C4-2B (cell line): Measurements from ENCODE around the gene RBM38.

Source experiments
- H3K27ac ChIP-seq: fragments of 450-650 bp; 2 replicates; pipeline ENCODE4 v1.5.1; 2017
- CTCF ChIP-seq: fragments of 450-650 bp; conservative IDR thresholded peaks from 2 replicates; pipeline ENCODE4 v1.5.1; 2017; ENCODE audit warnings: mild to moderate bottlenecking
- ZFX ChIP-seq: fragments of 450-650 bp; IDR thresholded peaks from 2 replicates; pipeline ENCODE4 v1.6.1; 2017

The RBM38 gene

DNA sequence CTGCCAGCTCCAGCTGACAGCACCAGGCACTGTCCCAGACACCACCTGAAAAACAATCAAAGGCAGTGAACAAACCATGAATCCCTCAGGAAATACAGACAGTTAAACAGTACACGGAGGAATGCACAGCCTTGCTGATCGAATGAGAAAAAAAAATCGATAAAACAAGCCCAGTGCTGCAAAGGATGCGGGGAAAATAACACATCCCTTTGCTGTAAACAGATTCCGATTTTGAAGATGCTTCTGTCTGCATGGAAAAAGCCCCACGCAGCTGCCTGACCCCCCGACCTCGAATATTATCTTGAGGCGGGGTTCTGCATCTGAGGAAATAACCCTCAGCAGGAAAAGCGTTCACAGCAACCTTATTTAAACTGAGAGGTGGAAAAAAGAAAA is 43.9 kb downstream of the RBM38 start:
- TF ChIP-seq CTCF = no peak
- TF ChIP-seq ZFX = no peak
- no peak overlapping the region for H3K27ac ChIP-seq

DNA sequence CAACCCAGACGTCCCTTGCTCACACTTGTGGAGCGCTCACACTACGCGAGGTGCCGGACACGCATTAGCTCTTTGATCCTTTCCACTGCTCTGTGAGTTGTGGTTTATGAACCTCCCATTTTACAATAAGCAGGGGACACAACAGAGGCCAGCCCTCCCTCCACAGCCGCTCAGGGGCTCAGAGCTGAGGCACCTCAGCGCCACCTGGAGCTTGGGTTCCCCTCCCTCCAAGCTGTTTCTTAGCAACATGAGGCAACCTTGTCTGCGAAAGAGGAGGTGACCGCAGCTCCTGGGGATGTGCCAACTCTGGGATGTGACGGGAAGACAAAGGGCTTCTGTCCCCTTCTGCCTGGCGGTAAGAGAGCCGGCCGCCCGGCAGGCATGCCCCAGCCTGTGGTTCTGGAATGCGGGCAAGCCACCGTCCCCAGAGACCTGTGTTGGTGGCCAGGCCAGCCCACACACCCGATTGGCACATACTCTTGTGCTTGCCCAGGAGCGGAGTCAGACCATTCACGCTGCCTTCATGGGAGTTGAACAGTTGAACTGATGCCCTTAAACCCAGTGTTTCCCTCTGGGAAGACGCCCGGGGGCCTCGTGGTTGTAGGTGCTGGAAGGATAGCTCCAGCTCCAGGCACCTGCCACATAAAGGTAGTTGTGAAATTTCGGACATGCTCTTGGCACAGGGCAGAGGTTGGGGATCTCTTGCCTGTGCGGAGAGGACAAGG is 44.5 kb downstream of the RBM38 start:
- no peak for TF ChIP-seq CTCF
- no peak for TF ChIP-seq ZFX
- H3K27ac ChIP-seq = no peak overlapping the region

DNA sequence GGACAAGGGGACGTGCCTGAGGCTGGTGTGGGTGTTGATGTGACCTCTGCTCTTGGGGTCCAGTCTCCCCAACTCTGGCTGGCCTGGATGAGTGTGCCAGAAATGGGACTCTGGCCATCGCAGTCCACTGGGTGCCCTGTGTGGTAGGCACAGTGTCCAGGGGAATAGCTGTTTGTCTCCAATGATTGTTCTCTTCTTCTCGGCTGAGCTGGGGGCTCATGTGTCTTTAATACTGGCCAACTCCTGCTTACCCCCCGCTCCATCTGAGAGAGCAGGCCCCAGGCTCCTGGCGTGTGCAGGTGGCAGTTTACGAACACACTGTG is 45.0 kb downstream of the RBM38 start:
- TF ChIP-seq CTCF (no peak), ZFX (no peak)
- no peak overlapping the region for H3K27ac ChIP-seq

DNA sequence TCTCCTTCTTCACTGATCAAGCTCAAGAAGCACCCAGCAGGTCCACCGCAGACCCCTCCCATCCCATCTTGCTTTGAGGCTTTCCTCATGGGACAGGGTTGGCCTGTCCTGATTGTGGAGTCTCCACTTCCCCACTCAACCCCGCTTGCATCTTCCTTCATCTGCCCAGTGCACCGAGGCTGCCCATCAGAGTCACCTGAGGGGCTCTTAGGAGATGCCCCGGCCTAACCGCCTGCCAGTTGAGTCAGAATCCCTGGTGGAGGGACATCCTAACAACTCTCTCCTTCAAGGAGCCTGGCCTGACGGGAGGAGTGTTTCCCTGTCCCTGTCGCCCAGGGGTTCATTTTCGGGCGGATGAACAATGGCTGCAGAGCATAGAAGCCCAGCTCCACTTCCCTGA is 46.1 kb downstream of the RBM38 start:
- TF ChIP-seq CTCF (no peak), ZFX (no peak)
- no peak overlapping the region for H3K27ac ChIP-seq

DNA sequence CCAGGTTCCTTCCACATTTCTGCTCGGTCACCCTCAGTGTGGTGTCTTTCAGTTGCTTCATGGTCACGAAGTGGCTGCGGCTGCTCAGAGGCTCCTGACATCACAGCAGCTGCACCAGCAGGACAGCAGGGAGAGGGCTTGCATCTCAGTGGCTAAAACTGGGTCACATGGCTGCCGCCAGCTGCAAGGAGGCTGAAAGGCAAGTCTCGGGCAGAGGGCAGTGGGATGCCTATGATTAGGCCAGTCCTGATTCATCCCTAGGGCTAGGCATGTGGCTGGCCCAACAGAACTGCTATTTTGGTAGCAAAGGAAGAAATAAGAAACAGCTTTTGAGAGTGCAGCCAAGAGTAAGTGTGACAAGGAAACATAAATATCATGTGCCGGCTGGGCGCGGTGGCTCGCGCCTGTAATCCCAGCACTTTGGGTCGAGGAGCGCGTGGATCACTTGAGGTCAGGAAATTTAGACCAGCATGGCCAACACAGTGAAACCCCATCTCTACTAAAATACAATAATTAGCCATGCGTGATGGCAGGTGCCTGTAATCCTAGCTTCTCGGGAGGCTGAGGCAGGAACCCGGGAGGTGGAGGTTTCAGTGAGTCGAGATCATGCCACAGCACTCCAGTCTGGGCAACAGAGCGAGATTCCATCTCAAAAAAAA is 46.6 kb downstream of the RBM38 start:
- TF ChIP-seq CTCF = no peak
- TF ChIP-seq ZFX = no peak

GRCh38 chr20:57438552-57438951 is 47.4 kb downstream of the RBM38 start:
- no peak for TF ChIP-seq ZFX
- TF ChIP-seq CTCF = no peak
- H3K27ac ChIP-seq = peak overlapping the region; percentile 13; the same call in 1 of the 2 replicates

More for the DNA sequence above, 46.6 kb downstream of the RBM38 start:
- H3K27ac ChIP-seq = no peak overlapping the region

GRCh38 chr20:57439432-57439831 is 48.2 kb downstream of the RBM38 start:
- peak overlapping the region; percentile 53 for H3K27ac ChIP-seq
- TF ChIP-seq ZFX (no peak), CTCF (no peak)
